Lower lobe of right lung (tissue), 2 donors: Measurements from ENCODE around the gene ADAM12. TPM values are rescaled to one million over a fixed set of nuclear protein-coding genes. Genes with fewer than 3 reads are reported as not detected.

Experiments
- ATAC-seq, 2 donors: fragments of 200-7000 bp; cut with Tn5 transposase; one replicate each; pipeline ENCODE4 v1.9.1; 2020 to 2022; ENCODE audit warnings: mild to moderate bottlenecking in 2 of 2, moderate library complexity in 2 of 2
- DNase-seq: peaks from one replicate; pipeline ENCODE4 v3.0.0-alpha.2; 2020
- H3K27ac ChIP-seq: fragments of 200-600 bp; one replicate; pipeline ENCODE4 v1.8.0; 2022
- H3K27me3 ChIP-seq: fragments of 200-600 bp; one replicate; pipeline ENCODE4 v1.8.0; 2022; ENCODE audit warnings: low read depth
- H3K36me3 ChIP-seq: fragments of 200-600 bp; one replicate; pipeline ENCODE4 v1.8.0; 2022; ENCODE audit warnings: mild to moderate bottlenecking
- H3K4me1 ChIP-seq: fragments of 200-600 bp; one replicate; pipeline ENCODE4 v1.8.0; 2022
- H3K4me3 ChIP-seq: fragments of 200-600 bp; one replicate; pipeline ENCODE4 v1.8.0; 2022; ENCODE audit warnings: mild to moderate bottlenecking
- H3K9me3 ChIP-seq: fragments of 200-600 bp; one replicate; pipeline ENCODE4 v1.8.0; 2022
- CTCF ChIP-seq: fragments of 200-600 bp; IDR thresholded peaks from one replicate; pipeline ENCODE4 v1.8.0; 2022; ENCODE audit warnings: antibody characterized with exemption, mild to moderate bottlenecking
- intact Hi-C: fragments of 100-400 bp; cut with DNase I; formaldehyde crosslinking; loops from one replicate; pipeline ENCODE4 v1.11.0; 2022
- total RNA-seq: library from RNA; stranded (reverse); fragmentation: NEBNext Ultra II Directional; extraction: Animal tissue kit (Norgen Biotek cat#: 25700); gene quantifications from one replicate; pipeline ENCODE4 v1.2.1, GENCODE V29; 2021
- donor health status: DM: no; HTN: yes; CAD: no; lungs with severe emphysema.

ADAM12 gene
- total RNA-seq, 1 donor from 2014 or later = 0.92 TPM

- intact Hi-C loops = no loop called here
- no peak for TF ChIP-seq CTCF
- no peak for ATAC-seq
- no peaks in the 10 kb centered on the region for H3K4me1 ChIP-seq
- no peaks in the 10 kb centered on the region for H3K9me3 ChIP-seq
- DNase-seq = no peak
- H3K27me3 ChIP-seq = no peaks in the 10 kb centered on the region
- H3K4me3 ChIP-seq = no peak overlapping the region
- no peak overlapping the region for H3K27ac ChIP-seq
- no peaks in the 10 kb centered on the region for H3K36me3 ChIP-seq
Observed at GRCh38 chr10:126199221-126199998, 188.9 kb downstream of the ADAM12 start.

- Histone ChIP-seq H3K36me3 (no peaks in the 10 kb centered on the region), H3K9me3 (no peaks in the 10 kb centered on the region), H3K27me3 (no peaks in the 10 kb centered on the region), H3K27ac (no peak overlapping the region), H3K4me3 (no peak overlapping the region), H3K4me1 (no peaks in the 10 kb centered on the region)
- no peak for ATAC-seq
- no peak for TF ChIP-seq CTCF
- intact Hi-C loops = no loop called here
- DNase-seq = no peak
Observed at GRCh38 chr10:126198681-126199080, 189.6 kb downstream of the ADAM12 start.

GRCh38 chr10:126197036-126197543 lies 191.2 kb downstream of the ADAM12 start:
- DNase-seq = no peak
- no peak overlapping the region for H3K27ac ChIP-seq
- ATAC-seq = no peak
- intact Hi-C loops = no loop called here
- no peaks in the 10 kb centered on the region for H3K27me3 ChIP-seq
- H3K36me3 ChIP-seq = no peaks in the 10 kb centered on the region
- no peaks in the 10 kb centered on the region for H3K4me1 ChIP-seq
- TF ChIP-seq CTCF = no peak
- no peaks in the 10 kb centered on the region for H3K9me3 ChIP-seq
- H3K4me3 ChIP-seq = no peak overlapping the region

GRCh38 chr10:126196281-126196680 lies 192.0 kb downstream of the ADAM12 start:
- no peak for TF ChIP-seq CTCF
- H3K27ac ChIP-seq = no peak overlapping the region
- ATAC-seq (no peak), DNase-seq (no peak)
- intact Hi-C loops = no loop called here
- no peaks in the 10 kb centered on the region for H3K9me3 ChIP-seq
- no peak overlapping the region for H3K4me3 ChIP-seq
- H3K36me3 ChIP-seq = no peaks in the 10 kb centered on the region
- no peaks in the 10 kb centered on the region for H3K27me3 ChIP-seq
- no peaks in the 10 kb centered on the region for H3K4me1 ChIP-seq

GRCh38 chr10:126191192-126191591 lies 197.1 kb downstream of the ADAM12 start:
- ATAC-seq = no peak
- Histone ChIP-seq H3K4me3 (no peak overlapping the region), H3K27ac (no peak overlapping the region), H3K9me3 (no peaks in the 10 kb centered on the region), H3K4me1 (no peaks in the 10 kb centered on the region), H3K27me3 (no peaks in the 10 kb centered on the region), H3K36me3 (no peaks in the 10 kb centered on the region)
- DNase-seq = no peak
- no peak for TF ChIP-seq CTCF
- intact Hi-C loops = no loop called here
